Measurements from ENCODE around the gene GRB2. TPM values are rescaled to one million over a fixed set of nuclear protein-coding genes. Genes with fewer than 3 reads are reported as not detected.
"Not testable (repeated sequence)": the region's sequence is repeated elsewhere in the genome, so short reads cannot be mapped to it uniquely, and the experiment has no call there.

The GRB2 gene
- polyA plus RNA-seq, 2 of the 4 experiments (the other 2 are of a cell fraction) = 91.4 to 91.9 TPM

DNA sequence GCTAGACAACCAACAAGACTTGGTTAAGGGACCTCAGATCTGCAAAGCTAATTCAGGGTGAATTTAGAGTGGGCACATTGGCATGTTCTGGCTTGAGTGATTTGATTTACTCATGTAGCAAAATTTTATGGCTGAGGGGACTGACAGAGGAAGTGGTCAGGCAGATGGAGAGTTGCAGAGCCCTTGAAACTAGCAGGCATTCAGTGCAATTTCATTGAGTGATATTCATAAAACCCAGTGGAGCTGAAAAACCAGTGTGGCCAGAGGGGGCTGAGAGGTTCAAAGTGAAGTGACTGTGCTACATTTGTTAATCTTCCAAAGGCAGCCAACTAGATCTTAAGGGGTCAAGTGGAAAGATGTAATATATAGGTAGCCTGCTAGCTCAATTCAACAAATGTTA, 48.7 kb upstream of the GRB2 start:
- ATAC-seq = no peak
- no peak for DNase-seq (ENCODE audit: low read depth in 1 of 2, low spot score in 1 of 2)
- Histone ChIP-seq H3K4me2 (no peak overlapping the region), H3K4me1 (peaks cover 15% of the 10 kb centered on the region), H3K27ac (no peak overlapping the region), H3K4me3 (no peak overlapping the region), H3K9me3 (no peaks in the 10 kb centered on the region)
- CTCF ChIA-PET = interaction anchor here (1.0 to 4.3 kb wide), 9 partner anchors 10 to 147 kb away, joined by 3 to 19 read pairs (median 3); partner anchors contain the start of gene TSEN54
- POLR2A ChIA-PET = no interaction called here
- no peak for TF ChIP-seq SMC3 (IDR thresholded peaks at IDR 0.05)
- TF ChIP-seq PHF8 (IDR thresholded peaks at IDR 0.05; ENCODE audit: borderline replicate concordance, low read depth) = no peak
- no peak for FAIRE-seq

DNA sequence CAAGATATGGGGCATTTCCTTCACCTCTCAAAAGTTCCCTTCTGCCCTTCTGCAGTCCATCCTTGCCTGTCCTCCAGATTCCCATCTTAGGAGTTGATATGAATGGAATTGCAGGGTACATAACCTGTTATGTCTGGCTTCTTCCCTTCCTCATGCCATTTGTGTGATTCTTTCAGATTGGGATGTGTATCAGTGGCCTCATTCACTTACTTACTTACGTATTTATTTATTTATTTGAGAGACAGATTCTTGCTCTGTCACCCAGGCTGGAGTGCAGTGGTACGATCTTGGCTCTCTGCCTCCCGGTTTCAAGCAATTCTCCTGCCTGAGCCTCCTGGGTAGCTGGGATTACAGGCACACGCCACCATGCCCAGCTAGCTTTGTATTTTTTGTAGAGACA, 44.8 kb upstream of the GRB2 start:
- no peaks in the 10 kb centered on the region; the same call in 2 of the 3 replicates for H3K4me1 ChIP-seq
- no peak overlapping the region for H3K4me2 ChIP-seq
- 76% methylated on average over 4 of the region's 4 CpGs for WGBS (ENCODE audit: missing lambda C conversion rate)
- CTCF ChIA-PET = interaction anchor here (0.6 kb wide), 1 partner anchor 921 kb away, joined by 4 read pairs; no protein-coding TSS in a partner anchor
- H3K9me3 ChIP-seq = no peaks in the 10 kb centered on the region
- POLR2A ChIA-PET = no interaction called here
- no peak overlapping the region for H3K4me3 ChIP-seq
- ATAC-seq (no peak), DNase-seq (ENCODE audit: low read depth in 1 of 2, low spot score in 1 of 2) (no peak), FAIRE-seq (no peak)
- H3K27ac ChIP-seq = no peak overlapping the region
- TF ChIP-seq FOXS1 (CRISPR knock-in tag; IDR thresholded peaks at IDR 0.05) (no peak), CBX2 (IDR thresholded peaks at IDR 0.05; ENCODE audit: borderline replicate concordance, low read depth) (no peak), HEYL (CRISPR knock-in tag; IDR thresholded peaks at IDR 0.05) (no peak), HOXA7 (CRISPR knock-in tag; IDR thresholded peaks at IDR 0.05) (no peak), RCOR1 (IDR thresholded peaks at IDR 0.05; ENCODE audit: low read depth, low read length) (no peak), NFE2L2 (conservative IDR thresholded peaks at IDR 0.05; ENCODE audit: low read length) (no peak), RNF2 (IDR thresholded peaks at IDR 0.05; ENCODE audit: borderline replicate concordance, low read depth) (no peak), HDAC2 (IDR thresholded peaks at IDR 0.05) (no peak)

DNA sequence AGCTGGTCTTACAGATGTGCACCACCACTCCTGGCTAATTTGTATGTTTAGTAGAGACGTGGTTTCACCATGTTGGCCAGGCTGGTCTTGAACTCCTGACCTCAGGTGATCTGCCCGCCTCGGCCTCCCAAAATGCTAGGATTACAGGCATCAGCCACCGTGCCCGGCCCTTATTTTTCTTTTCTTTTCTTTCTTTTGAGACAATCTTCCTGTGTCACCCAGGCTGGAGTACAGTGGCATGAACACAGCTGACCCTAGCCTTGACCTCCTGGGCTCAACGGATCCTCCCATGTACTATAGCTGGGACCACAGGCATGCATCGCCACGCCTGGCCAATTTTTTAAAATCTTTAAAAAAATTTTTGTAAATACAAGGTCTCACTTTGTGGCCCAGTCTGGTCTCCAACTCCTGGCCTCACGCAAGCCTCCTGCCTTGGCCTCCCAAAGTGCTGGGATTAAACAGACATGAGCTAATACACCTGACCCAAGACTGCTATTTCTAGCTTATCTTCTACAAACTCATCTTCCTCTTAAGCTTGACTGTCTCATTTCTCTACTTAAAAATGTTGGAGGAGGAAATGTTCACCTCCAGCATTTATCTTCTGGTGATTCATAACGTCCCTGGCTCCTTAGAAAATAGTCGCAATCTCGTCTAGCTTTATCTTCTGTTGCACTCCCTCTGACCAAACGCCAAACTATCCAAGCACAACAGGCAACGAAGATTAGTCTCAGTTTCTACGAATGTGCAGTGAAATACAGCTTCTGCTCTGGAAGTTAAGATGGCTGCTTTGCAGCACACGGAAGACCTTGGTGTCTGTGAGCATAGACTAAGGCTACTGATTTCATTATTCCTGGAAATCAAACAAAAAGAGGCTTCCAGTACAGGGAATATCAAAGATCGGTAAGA, 42.7 kb upstream of the GRB2 start:
- CTCF ChIA-PET = interaction anchor here (0.8 to 1.8 kb wide), 5 partner anchors 9 to 70 kb away, joined by 3 to 10 read pairs (median 4); partner anchors contain the start of genes TMEM94 and TSEN54
- TF ChIP-seq FOSB (CRISPR knock-in tag; IDR thresholded peaks at IDR 0.05) (no peak), RNF2 (IDR thresholded peaks at IDR 0.05; ENCODE audit: borderline replicate concordance, low read depth) (no peak), HEYL (CRISPR knock-in tag; IDR thresholded peaks at IDR 0.05) (no peak), GATA3 (IDR thresholded peaks at IDR 0.05; ENCODE audit: borderline replicate concordance) (no peak)
- Histone ChIP-seq H3K9me3 (no peaks in the 10 kb centered on the region), H3K4me3 (no peak overlapping the region), H3K27ac (no peak overlapping the region), H3K4me1 (no peaks in the 10 kb centered on the region), H3K4me2 (no peak overlapping the region)
- FAIRE-seq = no peak
- 76% methylated on average over 17 of the region's 17 CpGs for WGBS (ENCODE audit: missing lambda C conversion rate)
- ATAC-seq = no peak
- no peak for DNase-seq (ENCODE audit: low read depth in 1 of 2, low spot score in 1 of 2)
- POLR2A ChIA-PET = interaction anchor here (2.8 kb wide), 1 partner anchor 8 kb away, joined by 13 read pairs; the partner anchor contains the start of gene TMEM94

DNA sequence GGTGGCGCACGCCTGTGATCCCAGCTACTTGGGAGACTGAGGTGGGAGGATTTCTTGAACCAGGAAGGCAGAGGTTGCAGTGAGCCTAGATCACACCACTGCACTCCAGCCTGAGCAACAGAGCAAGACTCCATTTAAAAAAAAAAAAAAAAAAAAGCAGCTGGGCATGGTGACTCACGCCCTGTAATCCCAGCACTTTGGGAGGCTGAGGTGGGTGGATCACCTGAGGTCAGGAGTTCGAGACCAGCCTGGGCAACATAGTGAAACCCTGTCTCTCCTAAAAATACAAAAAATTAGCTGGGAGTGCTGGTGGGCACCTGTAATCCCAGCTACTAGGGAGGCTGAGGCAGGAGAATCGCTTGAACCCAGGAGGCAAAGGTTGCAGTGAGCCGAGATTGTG, 40.4 kb upstream of the GRB2 start:
- POLR2A ChIA-PET = interaction anchor here (2.8 kb wide), 1 partner anchor 11 kb away, joined by 13 read pairs; the partner anchor contains the start of gene TMEM94
- not testable (repeated sequence) for H3K27ac ChIP-seq; H3K9me3 ChIP-seq; H3K4me3 ChIP-seq; H3K4me2 ChIP-seq; FAIRE-seq; ATAC-seq; DNase-seq (ENCODE audit: low read depth in 1 of 2, low spot score in 1 of 2); TF ChIP-seq FOSL2 (IDR thresholded peaks at IDR 0.05)
- 0 out of 2 replicates have a peak, but pooled peaks have one; percentile 6 for TF ChIP-seq FOSL2 (CRISPR knock-in tag; IDR thresholded peaks at IDR 0.05)
- CTCF ChIA-PET = interaction anchor here (0.7 to 3.8 kb wide), 4 partner anchors 10 to 82 kb away, joined by 3 to 19 read pairs (median 3); partner anchors contain the start of gene TMEM94
- peaks cover 11% of the 10 kb centered on the region for H3K4me1 ChIP-seq
- WGBS (ENCODE audit: missing lambda C conversion rate) = 72% methylated on average over 6 of the region's 6 CpGs

DNA sequence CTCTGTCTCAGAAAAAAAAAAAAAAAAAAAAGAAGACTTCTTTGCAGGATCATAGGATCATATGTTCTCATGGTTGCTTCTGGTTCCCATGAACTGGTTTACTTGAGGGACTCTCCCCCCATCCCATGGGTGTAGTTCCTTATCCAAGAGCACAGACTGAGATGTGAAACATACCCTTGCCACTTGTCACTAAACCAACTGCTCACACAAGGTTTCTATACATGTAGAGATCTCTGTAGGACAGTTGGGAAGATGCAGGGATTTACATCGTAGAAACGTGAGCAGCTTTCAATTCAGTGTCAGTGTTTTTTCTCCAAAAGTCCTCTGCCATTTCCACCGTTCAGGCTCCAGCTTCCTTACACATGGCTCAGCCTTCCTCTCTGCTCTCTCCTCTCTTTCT, 39.8 kb upstream of the GRB2 start:
- WGBS (ENCODE audit: missing lambda C conversion rate) = 81% methylated on average over 3 of the region's 3 CpGs
- H3K27ac ChIP-seq = no peak overlapping the region
- no peak overlapping the region for H3K4me3 ChIP-seq
- FAIRE-seq (no peak), DNase-seq (ENCODE audit: low read depth in 1 of 2, low spot score in 1 of 2) (no peak), ATAC-seq (no peak)
- ChIA-PET POLR2A (no interaction called here), CTCF (interaction anchor here (0.7 to 3.8 kb wide), 3 partner anchors 10 to 82 kb away, joined by 3 to 19 read pairs (median 3); partner anchors contain the start of gene TMEM94)
- H3K4me2 ChIP-seq = no peak overlapping the region
- TF ChIP-seq TFCP2L1 (CRISPR knock-in tag; IDR thresholded peaks at IDR 0.05) = no peak
- no peak for TF ChIP-seq CBX8 (IDR thresholded peaks at IDR 0.05)
- TF ChIP-seq FOSB (CRISPR knock-in tag; IDR thresholded peaks at IDR 0.05) = no peak
- TF ChIP-seq, protein P1, sequence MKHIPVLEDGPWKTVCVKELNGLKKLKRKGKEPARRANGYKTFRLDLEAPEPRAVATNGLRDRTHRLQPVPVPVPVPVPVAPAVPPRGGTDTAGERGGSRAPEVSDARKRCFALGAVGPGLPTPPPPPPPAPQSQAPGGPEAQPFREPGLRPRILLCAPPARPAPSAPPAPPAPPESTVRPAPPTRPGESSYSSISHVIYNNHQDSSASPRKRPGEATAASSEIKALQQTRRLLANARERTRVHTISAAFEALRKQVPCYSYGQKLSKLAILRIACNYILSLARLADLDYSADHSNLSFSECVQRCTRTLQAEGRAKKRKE (CRISPR knock-in tag; IDR thresholded peaks at IDR 0.05; ENCODE audit: low read depth) = no peak
- TF ChIP-seq JUNB (IDR thresholded peaks at IDR 0.05) = no peak
- no peak for TF ChIP-seq BHLHE40 (IDR thresholded peaks at IDR 0.05; ENCODE audit: low read depth, low read length)
- TF ChIP-seq FOSL2 (IDR thresholded peaks at IDR 0.05) = no peak
- TF ChIP-seq FOSL2 (CRISPR knock-in tag; IDR thresholded peaks at IDR 0.05) = no peak
- no peak for TF ChIP-seq NPAS2 (CRISPR knock-in tag; IDR thresholded peaks at IDR 0.05; ENCODE audit: borderline replicate concordance)
- TF ChIP-seq NR3C1 (IDR thresholded peaks at IDR 0.05) = no peak
- TF ChIP-seq HEYL (CRISPR knock-in tag; IDR thresholded peaks at IDR 0.05) = no peak
- TF ChIP-seq EHF (CRISPR knock-in tag; IDR thresholded peaks at IDR 0.05) = no peak
- TF ChIP-seq, protein P2, sequence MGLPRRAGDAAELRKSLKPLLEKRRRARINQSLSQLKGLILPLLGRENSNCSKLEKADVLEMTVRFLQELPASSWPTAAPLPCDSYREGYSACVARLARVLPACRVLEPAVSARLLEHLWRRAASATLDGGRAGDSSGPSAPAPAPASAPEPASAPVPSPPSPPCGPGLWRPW (IDR thresholded peaks at IDR 0.05) = no peak
- no peak for TF ChIP-seq POLR2AphosphoS2 (conservative IDR thresholded peaks at IDR 0.05; ENCODE audit: low read length)
- TF ChIP-seq, protein P3, sequence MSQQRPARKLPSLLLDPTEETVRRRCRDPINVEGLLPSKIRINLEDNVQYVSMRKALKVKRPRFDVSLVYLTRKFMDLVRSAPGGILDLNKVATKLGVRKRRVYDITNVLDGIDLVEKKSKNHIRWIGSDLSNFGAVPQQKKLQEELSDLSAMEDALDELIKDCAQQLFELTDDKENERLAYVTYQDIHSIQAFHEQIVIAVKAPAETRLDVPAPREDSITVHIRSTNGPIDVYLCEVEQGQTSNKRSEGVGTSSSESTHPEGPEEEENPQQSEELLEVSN (IDR thresholded peaks at IDR 0.05; ENCODE audit: borderline replicate concordance, low read depth) = no peak
- TF ChIP-seq MAZ (IDR thresholded peaks at IDR 0.05; ENCODE audit: borderline replicate concordance, low read depth, low read length) = no peak
- no peaks in the 10 kb centered on the region for H3K9me3 ChIP-seq
- H3K4me1 ChIP-seq = peaks cover 11% of the 10 kb centered on the region
